ENCODE results near the gene NDEL1.

Gene NDEL1

GRCh38 chr17:8482546-8482945 is 46.9 kb downstream of the NDEL1 start:
- no peak overlapping the region for H3K9ac ChIP-seq (ENCODE audit: low read depth in 1 of 2, low read length in 2 of 2)
- no peaks in the 10 kb centered on the region for H3K27me3 ChIP-seq (ENCODE audit: control insufficient read depth in 2 of 2, insufficient read depth in 2 of 2, low read length in 2 of 2)
- no peaks in the 10 kb centered on the region for H3K4me1 ChIP-seq (ENCODE audit: control insufficient read depth in 2 of 2, insufficient read depth in 2 of 2, low read length in 2 of 2)
- no peaks in the 10 kb centered on the region for H3K9me3 ChIP-seq (ENCODE audit: control insufficient read depth in 2 of 2, low read length in 2 of 2)
- H3K4me3 ChIP-seq (ENCODE audit: low read length in 2 of 2), result no peak overlapping the region
- peaks cover 16 to 24% of the 10 kb centered on the region in 2 donors for H3K36me3 ChIP-seq (ENCODE audit: control insufficient read depth in 2 of 2, insufficient read depth in 2 of 2, low read length in 2 of 2)
- H3K27ac ChIP-seq (ENCODE audit: low read depth in 2 of 2, low read length in 2 of 2), result no peak overlapping the region

GRCh38 chr17:8484465-8484864 is 48.8 kb downstream of the NDEL1 start:
- Histone ChIP-seq H3K9me3 (ENCODE audit: control insufficient read depth in 2 of 2, low read length in 2 of 2) (no peaks in the 10 kb centered on the region), H3K27ac (ENCODE audit: low read depth in 2 of 2, low read length in 2 of 2) (no peak overlapping the region), H3K4me3 (ENCODE audit: low read length in 2 of 2) (no peak overlapping the region), H3K4me1 (ENCODE audit: control insufficient read depth in 2 of 2, insufficient read depth in 2 of 2, low read length in 2 of 2) (no peaks in the 10 kb centered on the region), H3K36me3 (ENCODE audit: control insufficient read depth in 2 of 2, insufficient read depth in 2 of 2, low read length in 2 of 2) (peaks cover 9 to 23% of the 10 kb centered on the region in 2 donors), H3K27me3 (ENCODE audit: control insufficient read depth in 2 of 2, insufficient read depth in 2 of 2, low read length in 2 of 2) (no peaks in the 10 kb centered on the region), H3K9ac (ENCODE audit: low read depth in 1 of 2, low read length in 2 of 2) (no peak overlapping the region)

- H3K4me1 ChIP-seq (ENCODE audit: control insufficient read depth in 2 of 2, insufficient read depth in 2 of 2, low read length in 2 of 2), result no peaks in the 10 kb centered on the region
- no peak overlapping the region for H3K4me3 ChIP-seq (ENCODE audit: low read length in 2 of 2)
- H3K27ac ChIP-seq (ENCODE audit: low read depth in 2 of 2, low read length in 2 of 2), result no peak overlapping the region
- no peaks in the 10 kb centered on the region for H3K9me3 ChIP-seq (ENCODE audit: control insufficient read depth in 2 of 2, low read length in 2 of 2)
- H3K36me3 ChIP-seq (ENCODE audit: control insufficient read depth in 2 of 2, insufficient read depth in 2 of 2, low read length in 2 of 2), result peaks cover 10 to 19% of the 10 kb centered on the region in 2 donors
- H3K27me3 ChIP-seq (ENCODE audit: control insufficient read depth in 2 of 2, insufficient read depth in 2 of 2, low read length in 2 of 2), result no peaks in the 10 kb centered on the region
- no peak overlapping the region for H3K9ac ChIP-seq (ENCODE audit: low read depth in 1 of 2, low read length in 2 of 2)
Measured at GRCh38 chr17:8485491-8485890, 49.8 kb downstream of the NDEL1 start.

- H3K27me3 ChIP-seq (ENCODE audit: control insufficient read depth in 2 of 2, insufficient read depth in 2 of 2, low read length in 2 of 2), result no peaks in the 10 kb centered on the region
- H3K4me3 ChIP-seq (ENCODE audit: low read length in 2 of 2), result no peak overlapping the region
- no peaks in the 10 kb centered on the region for H3K9me3 ChIP-seq (ENCODE audit: control insufficient read depth in 2 of 2, low read length in 2 of 2)
- no peak overlapping the region for H3K9ac ChIP-seq (ENCODE audit: low read depth in 1 of 2, low read length in 2 of 2)
- peaks cover 14 to 18% of the 10 kb centered on the region in 2 donors for H3K36me3 ChIP-seq (ENCODE audit: control insufficient read depth in 2 of 2, insufficient read depth in 2 of 2, low read length in 2 of 2)
- no peaks in the 10 kb centered on the region for H3K4me1 ChIP-seq (ENCODE audit: control insufficient read depth in 2 of 2, insufficient read depth in 2 of 2, low read length in 2 of 2)
- no peak overlapping the region for H3K27ac ChIP-seq (ENCODE audit: low read depth in 2 of 2, low read length in 2 of 2)
Measured at GRCh38 chr17:8487130-8487645, 51.5 kb downstream of the NDEL1 start.

- H3K27ac ChIP-seq (ENCODE audit: low read depth in 2 of 2, low read length in 2 of 2), result no peak overlapping the region
- no peaks in the 10 kb centered on the region for H3K27me3 ChIP-seq (ENCODE audit: control insufficient read depth in 2 of 2, insufficient read depth in 2 of 2, low read length in 2 of 2)
- H3K36me3 ChIP-seq (ENCODE audit: control insufficient read depth in 2 of 2, insufficient read depth in 2 of 2, low read length in 2 of 2), result peaks cover 14 to 18% of the 10 kb centered on the region in 2 donors
- no peak overlapping the region for H3K9ac ChIP-seq (ENCODE audit: low read depth in 1 of 2, low read length in 2 of 2)
- no peak overlapping the region for H3K4me3 ChIP-seq (ENCODE audit: low read length in 2 of 2)
- H3K4me1 ChIP-seq (ENCODE audit: control insufficient read depth in 2 of 2, insufficient read depth in 2 of 2, low read length in 2 of 2), result no peaks in the 10 kb centered on the region
- H3K9me3 ChIP-seq (ENCODE audit: control insufficient read depth in 2 of 2, low read length in 2 of 2), result no peaks in the 10 kb centered on the region
Measured at GRCh38 chr17:8487743-8488142, 52.1 kb downstream of the NDEL1 start.

- H3K36me3 ChIP-seq (ENCODE audit: control insufficient read depth in 2 of 2, insufficient read depth in 2 of 2, low read length in 2 of 2), result peaks cover 10 to 18% of the 10 kb centered on the region in 2 donors
- H3K9ac ChIP-seq (ENCODE audit: low read depth in 1 of 2, low read length in 2 of 2), result no peak overlapping the region
- H3K4me3 ChIP-seq (ENCODE audit: low read length in 2 of 2), result no peak overlapping the region
- H3K9me3 ChIP-seq (ENCODE audit: control insufficient read depth in 2 of 2, low read length in 2 of 2), result no peaks in the 10 kb centered on the region
- no peak overlapping the region for H3K27ac ChIP-seq (ENCODE audit: low read depth in 2 of 2, low read length in 2 of 2)
- no peaks in the 10 kb centered on the region for H3K4me1 ChIP-seq (ENCODE audit: control insufficient read depth in 2 of 2, insufficient read depth in 2 of 2, low read length in 2 of 2)
- no peaks in the 10 kb centered on the region for H3K27me3 ChIP-seq (ENCODE audit: control insufficient read depth in 2 of 2, insufficient read depth in 2 of 2, low read length in 2 of 2)
Measured at GRCh38 chr17:8488491-8488890, 52.8 kb downstream of the NDEL1 start.

GRCh38 chr17:8488901-8489300 is 53.2 kb downstream of the NDEL1 start:
- H3K27ac ChIP-seq (ENCODE audit: low read depth in 2 of 2, low read length in 2 of 2), result no peak overlapping the region

GRCh38 chr17:8489841-8490240 is 54.2 kb downstream of the NDEL1 start:
- Histone ChIP-seq H3K9ac (ENCODE audit: low read depth in 1 of 2, low read length in 2 of 2) (no peak overlapping the region), H3K36me3 (ENCODE audit: control insufficient read depth in 2 of 2, insufficient read depth in 2 of 2, low read length in 2 of 2) (peaks cover 8 to 14% of the 10 kb centered on the region in 2 donors), H3K27ac (ENCODE audit: low read depth in 2 of 2, low read length in 2 of 2) (no peak overlapping the region), H3K4me1 (ENCODE audit: control insufficient read depth in 2 of 2, insufficient read depth in 2 of 2, low read length in 2 of 2) (no peaks in the 10 kb centered on the region), H3K9me3 (ENCODE audit: control insufficient read depth in 2 of 2, low read length in 2 of 2) (no peaks in the 10 kb centered on the region), H3K4me3 (ENCODE audit: low read length in 2 of 2) (no peak overlapping the region), H3K27me3 (ENCODE audit: control insufficient read depth in 2 of 2, insufficient read depth in 2 of 2, low read length in 2 of 2) (no peaks in the 10 kb centered on the region)

More at GRCh38 chr17:8488901-8489300, 53.2 kb downstream of the NDEL1 start:
- peaks cover 8 to 18% of the 10 kb centered on the region in 2 donors for H3K36me3 ChIP-seq (ENCODE audit: control insufficient read depth in 2 of 2, insufficient read depth in 2 of 2, low read length in 2 of 2)
- H3K4me3 ChIP-seq (ENCODE audit: low read length in 2 of 2), result no peak overlapping the region
- H3K27me3 ChIP-seq (ENCODE audit: control insufficient read depth in 2 of 2, insufficient read depth in 2 of 2, low read length in 2 of 2), result no peaks in the 10 kb centered on the region
- no peak overlapping the region for H3K9ac ChIP-seq (ENCODE audit: low read depth in 1 of 2, low read length in 2 of 2)
- no peaks in the 10 kb centered on the region for H3K4me1 ChIP-seq (ENCODE audit: control insufficient read depth in 2 of 2, insufficient read depth in 2 of 2, low read length in 2 of 2)
- H3K9me3 ChIP-seq (ENCODE audit: control insufficient read depth in 2 of 2, low read length in 2 of 2), result no peaks in the 10 kb centered on the region

- Histone ChIP-seq H3K9ac (ENCODE audit: low read depth in 1 of 2, low read length in 2 of 2) (no peak overlapping the region), H3K4me3 (ENCODE audit: low read length in 2 of 2) (no peak overlapping the region), H3K27ac (ENCODE audit: low read depth in 2 of 2, low read length in 2 of 2) (no peak overlapping the region), H3K36me3 (ENCODE audit: control insufficient read depth in 2 of 2, insufficient read depth in 2 of 2, low read length in 2 of 2) (peaks cover 8 to 14% of the 10 kb centered on the region in 2 donors), H3K4me1 (ENCODE audit: control insufficient read depth in 2 of 2, insufficient read depth in 2 of 2, low read length in 2 of 2) (no peaks in the 10 kb centered on the region), H3K9me3 (ENCODE audit: control insufficient read depth in 2 of 2, low read length in 2 of 2) (no peaks in the 10 kb centered on the region), H3K27me3 (ENCODE audit: control insufficient read depth in 2 of 2, insufficient read depth in 2 of 2, low read length in 2 of 2) (no peaks in the 10 kb centered on the region)
Measured at GRCh38 chr17:8490256-8491023, 54.8 kb downstream of the NDEL1 start.

GRCh38 chr17:8492121-8492520 is 56.4 kb downstream of the NDEL1 start:
- Histone ChIP-seq H3K27ac (ENCODE audit: low read depth in 2 of 2, low read length in 2 of 2) (no peak overlapping the region), H3K36me3 (ENCODE audit: control insufficient read depth in 2 of 2, insufficient read depth in 2 of 2, low read length in 2 of 2) (peaks cover 6 to 12% of the 10 kb centered on the region in 2 donors), H3K4me3 (ENCODE audit: low read length in 2 of 2) (no peak overlapping the region), H3K9me3 (ENCODE audit: control insufficient read depth in 2 of 2, low read length in 2 of 2) (no peaks in the 10 kb centered on the region), H3K27me3 (ENCODE audit: control insufficient read depth in 2 of 2, insufficient read depth in 2 of 2, low read length in 2 of 2) (no peaks in the 10 kb centered on the region), H3K4me1 (ENCODE audit: control insufficient read depth in 2 of 2, insufficient read depth in 2 of 2, low read length in 2 of 2) (no peaks in the 10 kb centered on the region), H3K9ac (ENCODE audit: low read depth in 1 of 2, low read length in 2 of 2) (no peak overlapping the region)

Data from mucosa of rectum (tissue), 2 donors.